ENCODE results near the gene DDRGK1.

Gene DDRGK1

DNA sequence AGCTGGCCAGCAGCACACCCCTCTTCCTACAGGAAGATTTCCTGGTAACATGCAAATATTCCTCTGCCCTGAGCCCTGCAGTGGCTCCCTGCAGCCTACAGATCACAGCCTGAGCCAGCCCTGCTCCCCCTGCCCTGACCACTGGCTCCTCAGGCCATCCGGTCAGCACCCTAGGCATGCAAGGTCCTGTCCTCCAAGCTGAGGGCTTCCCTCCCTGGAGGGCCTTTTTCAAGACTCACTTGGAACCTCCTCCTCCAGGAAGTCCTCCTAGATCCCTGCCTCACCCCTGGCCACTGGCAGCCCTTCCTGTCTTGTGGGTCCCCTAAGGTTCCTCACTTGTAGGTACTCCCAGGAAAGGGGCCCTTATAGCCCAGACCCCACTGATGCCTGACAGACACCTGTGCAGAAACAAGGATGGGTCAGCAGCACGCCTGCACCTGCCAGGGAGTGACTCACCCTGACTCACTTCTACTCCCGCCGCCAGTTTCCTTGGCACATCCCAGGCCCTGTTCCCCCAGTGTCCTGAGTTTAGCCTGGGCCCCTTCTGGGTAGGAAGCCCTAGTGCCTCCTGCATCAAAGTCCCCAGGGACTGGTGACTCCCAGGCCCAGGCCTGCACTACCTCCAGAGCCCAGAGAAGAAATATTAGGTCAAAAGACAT is 31.3 kb upstream of the DDRGK1 start:
- DNase-seq (ENCODE audit: low spot score) = no peak

- DNase-seq (ENCODE audit: low spot score) = no peak
Observed at GRCh38 chr20:3233991-3234498, 29.6 kb upstream of the DDRGK1 start.

- DNase-seq (ENCODE audit: low spot score) = no peak
Observed at GRCh38 chr20:3233131-3233990, 28.9 kb upstream of the DDRGK1 start.

DNA sequence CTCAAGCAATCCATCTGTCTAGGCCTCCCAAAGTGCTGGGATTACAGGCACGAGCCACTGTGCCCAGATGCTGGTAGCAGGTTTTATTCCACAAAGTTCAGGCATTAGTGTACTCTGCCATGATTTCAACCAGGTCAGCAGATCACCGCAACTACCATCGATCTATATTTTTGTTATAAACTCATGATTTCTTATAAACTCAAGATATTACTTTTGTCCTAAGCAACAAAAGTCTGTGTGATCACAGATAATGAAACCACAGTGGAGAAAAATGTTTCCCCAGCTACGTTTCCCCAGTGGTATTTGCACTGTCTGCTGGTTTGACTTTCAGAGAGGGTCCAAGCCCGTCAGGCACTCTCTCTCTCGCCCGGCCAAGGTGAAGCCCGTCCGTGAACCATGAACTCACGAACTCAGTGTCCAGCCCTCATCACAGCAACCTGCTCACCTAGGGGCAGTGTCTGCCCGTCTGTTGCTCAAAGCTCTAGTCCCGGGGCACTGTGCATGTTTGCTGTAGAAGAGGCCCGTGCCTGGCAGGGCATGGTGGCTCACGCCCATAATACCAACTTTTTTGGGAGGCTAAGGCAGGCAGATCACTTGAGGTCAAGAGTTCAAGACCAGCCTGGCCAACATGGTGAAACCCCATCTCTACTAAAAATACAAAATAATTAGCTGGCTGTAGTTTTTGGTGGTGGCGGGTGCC is 27.6 kb upstream of the DDRGK1 start:
- DNase-seq (ENCODE audit: low spot score) = no peak

DNA sequence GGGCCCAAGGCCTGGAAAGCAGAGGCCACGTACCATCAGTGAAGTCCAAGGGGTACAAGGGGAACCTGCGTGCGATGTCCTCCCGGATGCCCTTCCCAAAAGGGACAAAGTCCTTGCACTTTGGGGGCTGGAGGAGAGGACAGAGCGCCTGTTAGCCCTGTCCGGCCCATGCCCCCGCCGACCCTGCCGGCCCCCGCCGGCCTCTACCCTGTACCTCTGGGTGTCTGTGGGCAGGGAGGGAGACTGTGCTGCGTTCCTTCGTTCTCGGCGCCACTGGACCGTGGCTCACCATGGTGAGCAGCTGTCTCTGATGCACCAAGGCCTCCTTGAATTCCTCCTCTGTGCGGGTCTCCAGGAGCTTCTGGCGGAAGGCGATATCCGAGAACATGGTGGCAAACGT is 26.6 kb upstream of the DDRGK1 start:
- DNase-seq (ENCODE audit: low spot score) = no peak

DNA sequence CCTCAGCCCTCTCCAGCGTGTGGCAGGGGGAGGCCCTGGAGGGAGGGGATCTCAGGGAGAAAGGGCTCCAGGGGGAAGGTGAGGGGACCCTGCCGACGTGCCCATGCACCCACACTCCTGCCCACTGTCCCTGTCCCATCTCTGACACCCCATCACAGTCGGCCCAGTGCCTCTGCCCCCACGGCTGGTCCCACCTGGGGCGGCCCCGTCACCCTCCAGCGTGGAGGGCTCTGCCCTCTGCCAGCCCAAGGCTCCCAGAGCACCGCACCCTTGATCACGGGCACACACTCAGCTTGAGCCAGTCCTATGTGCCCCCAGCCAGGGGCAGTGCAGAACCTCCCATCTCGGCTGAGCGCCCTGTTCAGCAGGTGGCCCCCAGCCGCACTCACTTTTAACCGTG is 25.3 kb upstream of the DDRGK1 start:
- no peak for DNase-seq (ENCODE audit: low spot score)

GRCh38 chr20:3229158-3229557 is 24.7 kb upstream of the DDRGK1 start:
- no peak for DNase-seq (ENCODE audit: low spot score)

DNA sequence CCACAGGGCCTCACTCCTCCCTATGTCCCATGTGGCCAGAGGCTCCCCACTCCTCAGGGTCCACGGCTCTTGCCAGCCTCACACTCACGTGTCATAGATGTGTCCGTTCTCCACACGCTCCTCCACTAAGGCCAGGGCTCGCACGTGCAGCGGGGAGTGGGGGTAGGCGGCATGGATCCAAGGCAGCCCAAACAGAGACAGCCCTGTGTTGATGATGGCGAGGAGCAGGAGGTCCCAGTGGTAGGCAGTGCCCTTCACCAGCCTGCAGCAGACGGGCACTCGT is 24.2 kb upstream of the DDRGK1 start:
- DNase-seq (ENCODE audit: low spot score) = no peak

GRCh38 chr20:3227936-3228749 is 23.7 kb upstream of the DDRGK1 start:
- no peak for DNase-seq (ENCODE audit: low spot score)

- no peak for DNase-seq (ENCODE audit: low spot score)
Observed at GRCh38 chr20:3227506-3227905, 23.0 kb upstream of the DDRGK1 start.

DNA sequence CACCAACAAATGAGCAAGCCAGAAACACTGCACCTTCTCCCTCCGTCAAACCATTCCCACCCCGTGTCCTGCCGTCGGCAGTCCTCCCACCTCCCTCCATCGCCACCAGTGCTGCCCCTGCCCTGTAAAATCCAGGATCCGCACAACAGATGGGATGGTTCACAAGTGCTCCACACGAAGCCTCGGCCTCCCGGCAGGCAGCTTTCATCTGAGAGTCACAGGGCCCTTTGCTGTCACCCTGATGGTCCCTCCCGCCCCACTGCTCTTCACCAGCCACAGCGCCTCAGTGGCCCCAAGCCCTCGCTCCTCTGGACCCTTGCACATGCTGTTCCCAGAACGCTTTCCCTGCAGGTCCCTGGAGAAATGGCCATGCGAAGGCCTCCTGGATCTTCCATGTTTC is 22.4 kb upstream of the DDRGK1 start:
- DNase-seq (ENCODE audit: low spot score) = no peak

DNA sequence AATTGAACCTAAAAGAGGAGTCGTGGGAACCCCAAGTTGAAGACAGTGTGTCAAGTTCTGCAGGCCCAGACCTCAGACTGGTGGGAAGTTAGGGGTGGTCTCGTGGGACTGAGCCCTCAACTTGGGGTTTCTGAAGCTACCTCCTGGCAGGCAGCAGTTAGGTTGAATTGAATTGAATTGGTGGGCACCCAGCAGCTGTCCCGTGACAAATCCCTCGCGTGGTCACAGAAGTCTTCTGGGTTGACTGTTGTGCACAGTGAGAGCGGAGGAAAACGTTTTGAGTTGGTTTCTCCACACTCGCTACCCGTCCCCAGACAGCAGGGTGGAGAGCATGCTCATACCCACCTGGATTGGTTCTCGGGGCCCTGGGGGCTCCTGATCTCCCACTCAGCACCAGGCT is 21.6 kb upstream of the DDRGK1 start:
- no peak for DNase-seq (ENCODE audit: low spot score)

DNA sequence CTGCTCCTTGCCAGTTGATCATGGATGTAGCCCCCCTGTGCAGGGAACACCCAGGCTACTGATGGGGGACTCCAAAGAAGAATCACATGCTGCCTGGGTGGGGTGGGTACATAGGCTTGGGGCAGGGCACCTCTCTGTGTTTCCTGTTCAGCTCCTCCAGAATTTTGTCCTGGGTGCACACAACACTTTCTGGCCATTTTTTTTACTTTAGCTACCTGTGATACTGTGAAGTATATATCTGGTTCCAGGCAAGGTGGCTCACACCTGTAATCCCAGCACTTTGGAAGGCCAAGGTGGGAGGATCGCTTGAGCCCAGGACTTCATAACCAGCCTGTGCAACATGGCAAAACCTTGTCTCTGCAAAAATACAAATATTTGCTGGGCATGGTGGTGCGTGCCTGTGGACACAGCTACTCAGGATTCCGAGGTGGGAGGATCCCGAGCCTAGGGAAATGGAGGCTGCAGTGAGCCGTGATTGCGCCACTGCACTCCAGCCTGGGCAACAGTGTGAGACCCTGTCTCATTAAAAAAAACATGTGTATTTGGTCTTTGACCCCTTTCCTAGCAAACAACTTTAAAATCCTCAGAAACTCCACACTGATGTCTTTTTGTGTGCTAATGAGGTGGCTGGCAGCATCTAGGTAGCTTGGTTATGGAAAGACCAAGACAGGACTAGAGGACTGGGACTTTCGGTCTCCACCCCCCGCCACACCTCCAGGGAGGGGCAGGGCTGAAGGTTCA is 20.4 kb upstream of the DDRGK1 start:
- DNase-seq (ENCODE audit: low spot score) = no peak

DNA sequence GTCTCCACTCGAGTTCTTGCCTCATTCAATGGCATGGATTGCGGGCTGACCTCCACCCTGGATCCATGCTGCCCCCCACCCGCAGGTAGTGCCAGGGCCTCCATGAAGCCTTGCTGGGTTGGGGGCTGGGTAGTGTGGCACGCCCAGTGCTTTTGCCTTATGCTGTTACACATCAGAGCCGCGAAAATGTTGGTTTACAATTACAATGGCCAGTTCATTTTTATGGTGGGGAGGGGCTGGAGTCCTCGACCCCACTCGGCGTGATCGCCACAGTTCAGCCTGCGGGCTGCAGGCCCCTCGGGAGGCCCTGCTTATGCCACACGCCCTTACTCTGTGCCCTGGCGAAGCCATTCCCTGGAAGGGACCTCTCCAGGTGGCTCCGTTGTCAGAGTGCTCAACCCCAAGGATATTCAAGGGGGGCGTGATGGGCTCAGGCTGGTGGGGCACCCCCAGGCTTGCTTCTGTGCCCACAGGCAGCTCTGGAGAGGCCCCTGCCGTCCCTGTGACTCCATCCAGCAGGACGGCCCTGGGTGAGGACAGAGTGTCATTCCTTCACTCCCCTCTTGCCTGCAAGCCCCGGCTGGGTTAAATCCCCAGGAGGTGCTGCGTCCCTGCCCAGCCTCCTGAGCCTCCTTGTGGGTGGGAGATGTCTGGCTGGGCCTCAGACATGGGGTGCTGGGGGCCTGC is 19.7 kb upstream of the DDRGK1 start:
- DNase-seq (ENCODE audit: low spot score) = no peak

DNA sequence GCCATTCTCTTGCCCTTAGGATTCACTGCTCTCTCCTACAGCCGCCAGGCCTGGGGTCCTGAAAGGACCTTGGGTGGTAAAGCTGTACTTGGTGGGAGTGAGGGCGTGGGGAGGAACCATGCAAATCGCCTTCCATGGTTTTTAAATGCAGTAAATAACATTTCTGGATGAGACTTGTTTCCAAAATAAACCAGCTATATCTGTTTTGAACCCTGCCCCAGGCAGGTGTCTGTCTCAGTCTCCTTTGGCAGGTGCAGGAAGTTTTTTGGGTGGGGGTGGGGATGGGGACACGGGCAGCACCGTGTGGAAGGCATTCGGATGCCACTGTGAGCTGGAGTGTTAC is 19.1 kb upstream of the DDRGK1 start:
- no peak for DNase-seq (ENCODE audit: low spot score)

GRCh38 chr20:3222635-3223600 is 18.4 kb upstream of the DDRGK1 start:
- no peak for DNase-seq (ENCODE audit: low spot score)

- no peak for DNase-seq (ENCODE audit: low spot score)
Observed at GRCh38 chr20:3221398-3222226, 17.1 kb upstream of the DDRGK1 start.

DNA sequence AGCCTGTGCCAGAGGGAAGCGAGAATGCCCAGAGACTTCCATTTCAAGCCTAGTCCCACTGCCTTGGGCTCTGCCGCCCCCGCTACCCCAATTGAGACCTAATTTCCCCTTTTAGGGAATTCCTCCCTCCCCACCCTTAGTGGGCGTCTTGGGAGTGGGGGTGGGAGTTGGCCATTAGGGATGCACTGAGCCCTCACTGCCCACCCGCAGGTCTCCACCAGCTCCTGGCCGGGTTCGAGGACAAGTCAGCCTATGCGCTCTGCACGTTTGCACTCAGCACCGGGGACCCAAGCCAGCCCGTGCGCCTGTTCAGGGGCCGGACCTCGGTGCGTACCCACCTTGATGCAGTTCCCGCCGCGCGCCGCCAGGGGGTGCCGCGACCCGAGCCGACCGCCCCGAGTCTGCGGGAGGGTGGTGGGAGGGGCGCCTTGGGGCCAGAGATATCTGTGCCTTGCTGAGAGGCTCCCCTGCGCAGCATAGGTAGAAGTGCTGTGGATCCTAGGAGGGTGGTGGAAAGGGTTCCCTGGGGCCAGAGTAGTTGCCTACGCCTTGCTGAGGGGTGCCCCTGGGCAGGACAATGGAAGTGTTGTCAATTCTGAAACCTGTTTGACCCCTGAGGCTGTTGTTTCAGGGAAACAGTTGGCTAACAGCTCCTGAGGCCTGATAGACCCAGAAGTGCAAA is 14.0 kb upstream of the DDRGK1 start:
- DNase-seq (ENCODE audit: low spot score) = peak; percentile 49

Measured in hematopoietic multipotent progenitor cell treated with erythropoietin and hydrocortisone succinate and interleukin-3 and kit ligand, for 17 days (in vitro differentiated cells).